HCT116 (cell line): ENCODE results near the gene CDH22. TPM values are rescaled to one million over a fixed set of nuclear protein-coding genes. Genes with fewer than 3 reads are reported as not detected.

Source experiments
- ATAC-seq: fragments of 200-7000 bp; cut with Tn5 transposase; 2 replicates; pipeline ENCODE4 v1.9.1; 2020; ENCODE audit warnings: mild to moderate bottlenecking, moderate library complexity
- BruUV-seq: library from RNA; stranded (reverse); fragments of 400-500 nt; replicated peaks from 2 replicates; lab custom pipeline; 2021; lab: Mats Ljungman, UMichigan
- CTCF ChIA-PET: fragments of 300-600 bp; sonication (Branson Sonifier 250); formaldehyde crosslinking; loops from one replicate; lab custom pipeline; 2021; ENCODE audit warnings: antibody characterized with exemption; lab: Charles Lee
- POLR2A ChIA-PET: fragments of 300-600, 350-600 bp; sonication (Branson Sonifier 250); formaldehyde crosslinking; loops from one replicate; lab custom pipeline; 2021; ENCODE audit warnings: antibody characterized with exemption; lab: Charles Lee
- RAD21 ChIA-PET, 2 experiments: fragments of 300-600 bp; sonication (Branson Sonifier 250); formaldehyde crosslinking; loops; one replicate each; lab custom pipeline; 2023; ENCODE audit warnings: low total read pairs in 2 of 2; ENCODE audit not compliant: uncharacterized antibody in 2 of 2, unreplicated experiment in 2 of 2, low non-redundant PET in 1 of 2; lab: Charles Lee
- DNase-seq: peaks from one replicate; pipeline ENCODE4 v3.0.0-alpha.2; 2010; ENCODE audit warnings: low read depth, low spot score
- H2AFZ ChIP-seq: fragments of 200-600 bp; shearing (Covaris generic), sonication (generic); 2 replicates; pipeline ENCODE4 v1.6.1; 2017; ENCODE audit warnings: low read depth, mixed run types, mixed read lengths, antibody characterized with exemption, low read length; ENCODE audit not compliant: poor library complexity, severe bottlenecking
- H3K27ac ChIP-seq: 2 replicates; pipeline ENCODE4 v1.5.1; 2012; ENCODE audit warnings: low read depth, low read length
- H3K27me3 ChIP-seq: fragments of 200-600 bp; sonication (generic); 2 replicates; pipeline ENCODE4 v1.6.1; 2016; ENCODE audit warnings: mixed run types, low read length, mixed read lengths; ENCODE audit not compliant: insufficient read depth
- H3K36me3 ChIP-seq, 2 experiments: fragments of 200-500 bp in 1 of 2; fragments of 200-600 bp in 1 of 2; sonication (Bioruptor generic) in 1 of 2; sonication (generic) in 1 of 2; 2 replicates each; pipeline versions ENCODE4 v1.5.1 to v1.6.1; 2014 to 2016; ENCODE audit warnings: low read length in 2 of 2, inconsistent platforms in 1 of 2, mixed read lengths in 1 of 2, mixed run types in 1 of 2; ENCODE audit not compliant: insufficient read depth in 2 of 2, control insufficient read depth in 1 of 2
- H3K4me1 ChIP-seq, 2 experiments: fragments of 200-600 bp in 1 of 2; sonication (generic) in 1 of 2; 2 replicates each; pipeline versions ENCODE4 v1.5.1 to v1.6.1; 2012 to 2017; ENCODE audit warnings: low read length in 2 of 2, inconsistent platforms in 1 of 2, mild to moderate bottlenecking in 1 of 2, mixed read lengths in 1 of 2, mixed run types in 1 of 2, moderate library complexity in 1 of 2; ENCODE audit not compliant: insufficient read depth in 2 of 2, control insufficient read depth in 1 of 2
- H3K4me2 ChIP-seq: fragments of 200-600 bp; sonication (generic); 2 replicates; pipeline ENCODE4 v1.6.1; 2017; ENCODE audit warnings: mixed run types, low read length, mixed read lengths
- H3K4me3 ChIP-seq, 2 experiments: fragments of 200-600 bp in 1 of 2; sonication (generic) in 1 of 2; replicated peaks in 1 of 2; 2 replicates each; pipeline ENCODE4 v1.5.1; 2011 to 2016; ENCODE audit warnings: low read length in 2 of 2, control low read depth in 1 of 2, low read depth in 1 of 2, mild to moderate bottlenecking in 1 of 2, mixed read lengths in 1 of 2, mixed run types in 1 of 2
- H3K79me2 ChIP-seq: fragments of 200-600 bp; sonication (generic); 2 replicates; pipeline ENCODE4 v1.6.1; 2017; ENCODE audit warnings: mild to moderate bottlenecking, mixed run types, low read length, moderate library complexity, mixed read lengths; ENCODE audit not compliant: insufficient read depth
- H3K9ac ChIP-seq: fragments of 200-600 bp; sonication (generic); 2 replicates; pipeline ENCODE4 v1.6.1; 2016; ENCODE audit warnings: low read length, mixed read lengths
- H3K9me2 ChIP-seq: fragments of 200-600 bp; sonication (generic), shearing (Covaris generic); 2 replicates; pipeline ENCODE4 v1.6.1; 2017; ENCODE audit warnings: mixed run types, mild to moderate bottlenecking, moderate library complexity; ENCODE audit not compliant: insufficient read depth
- H3K9me3 ChIP-seq, 2 experiments: fragments of 200-500 bp in 1 of 2; fragments of 200-600 bp in 1 of 2; sonication (Bioruptor generic) in 1 of 2; sonication (generic) in 1 of 2; 2 replicates each; pipeline ENCODE4 v1.6.1; 2014 to 2017; ENCODE audit warnings: low read length in 2 of 2, mixed read lengths in 2 of 2, inconsistent platforms in 1 of 2, low read depth in 1 of 2, mild to moderate bottlenecking in 1 of 2, mixed run types in 1 of 2, moderate library complexity in 1 of 2; ENCODE audit not compliant: control insufficient read depth in 1 of 2, insufficient read depth in 1 of 2
- H4K20me1 ChIP-seq: fragments of 200-600 bp; sonication (generic), shearing (Covaris generic); 2 replicates; pipeline ENCODE4 v1.6.1; 2017; ENCODE audit warnings: mixed run types, mild to moderate bottlenecking, moderate library complexity; ENCODE audit not compliant: insufficient read depth
- CBX3 ChIP-seq: IDR thresholded peaks from 2 replicates; pipeline ENCODE4 v1.6.1; 2012; ENCODE audit warnings: low read depth
- ELF1 ChIP-seq: IDR thresholded peaks from 2 replicates; pipeline ENCODE4 v1.6.1; 2012; ENCODE audit warnings: low read depth, borderline replicate concordance
- EZH2 ChIP-seq: fragments of 200-600 bp; sonication (generic); IDR thresholded peaks from 2 replicates; pipeline ENCODE4 v1.6.1; 2017; ENCODE audit warnings: antibody characterized with exemption, mixed run types
- FOSL1 ChIP-seq: IDR thresholded peaks from 2 replicates; pipeline ENCODE4 v1.6.1; 2012; ENCODE audit warnings: low read depth
- JUND ChIP-seq: IDR thresholded peaks from 2 replicates; pipeline ENCODE4 v1.6.1; 2012
- POLR2A ChIP-seq: IDR thresholded peaks from 2 replicates; pipeline ENCODE4 v1.7.0; 2011; ENCODE audit warnings: borderline replicate concordance; ENCODE audit not compliant: insufficient read depth, insufficient read length; ENCODE audit errors: extremely low read depth
- SIN3A ChIP-seq: IDR thresholded peaks from 2 replicates; pipeline ENCODE4 v1.6.1; 2012; ENCODE audit warnings: low read depth
- SP1 ChIP-seq: IDR thresholded peaks from 2 replicates; pipeline ENCODE4 v1.6.1; 2012; ENCODE audit warnings: low read depth
- YY1 ChIP-seq: IDR thresholded peaks from 2 replicates; pipeline ENCODE4 v1.6.1; 2011; ENCODE audit warnings: low read length, low read depth, moderate library complexity, mild to moderate bottlenecking; ENCODE audit not compliant: insufficient replicate concordance; ENCODE audit errors: extremely low read depth
- ZFX ChIP-seq: fragments of 450-650 bp; IDR thresholded peaks from 2 replicates; pipeline ENCODE4 v1.6.1; 2017
- intact Hi-C: fragments of 100-400 bp; cut with micrococcal nuclease; formaldehyde crosslinking; loops from 2 replicates; pipeline ENCODE4 v1.10.0; 2022
- total RNA-seq: library from RNA; stranded (reverse); gene quantifications from one replicate; pipeline ENCODE4 v1.2.1, GENCODE V29; 2021; ENCODE audit not compliant: unreplicated experiment
- TF ChIP-seq, protein P1 (sequence below): IDR thresholded peaks from 2 replicates; pipeline ENCODE4 v1.6.1; 2011; ENCODE audit warnings: mild to moderate bottlenecking, low read length, moderate library complexity; ENCODE audit not compliant: insufficient replicate concordance; ENCODE audit errors: extremely low read depth

CDH22 gene
- total RNA-seq, 1 experiment from 2014 or later: 1.8 TPM

GRCh38 chr20:46347841-46348803 is 39.8 kb upstream of the CDH22 start:
- ChIA-PET POLR2A (no interaction called here), RAD21 (interaction anchor here (0.8 to 1.2 kb wide), 7 partner anchors 41 to 325 kb away, joined by 3 to 7 read pairs (median 4); no protein-coding TSS in a partner anchor), CTCF (interaction anchor here (0.9 to 2.3 kb wide), 15 partner anchors 10 to 377 kb away, joined by 3 to 9 read pairs (median 4); partner anchors contain the start of gene CDH22)
- Histone ChIP-seq H3K4me3 (no peak overlapping the region), H3K4me2 (no peak overlapping the region), H3K4me1 (0 out of 4 replicates have a peak, but pooled peaks cover 0 to 3% of the 10 kb centered on the region in 2 experiments), H3K36me3 (peaks cover 0 to 9% of the 10 kb centered on the region in 2 experiments; a peak in 1 of 4 replicates), H3K9me2 (no peaks in the 10 kb centered on the region), H3K27ac (no peak overlapping the region), H3K9me3 (no peaks in the 10 kb centered on the region), H3K9ac (no peak overlapping the region), H3K27me3 (no peaks in the 10 kb centered on the region), H4K20me1 (no peaks in the 10 kb centered on the region), H2AFZ (no peak overlapping the region), H3K79me2 (no peaks in the 10 kb centered on the region)
- DNase-seq: no peak
- TF ChIP-seq YY1: no peak
- no peak for TF ChIP-seq EZH2
- TF ChIP-seq ELF1: no peak
- no peak for TF ChIP-seq POLR2A
- TF ChIP-seq SP1: no peak
- TF ChIP-seq, protein P1, sequence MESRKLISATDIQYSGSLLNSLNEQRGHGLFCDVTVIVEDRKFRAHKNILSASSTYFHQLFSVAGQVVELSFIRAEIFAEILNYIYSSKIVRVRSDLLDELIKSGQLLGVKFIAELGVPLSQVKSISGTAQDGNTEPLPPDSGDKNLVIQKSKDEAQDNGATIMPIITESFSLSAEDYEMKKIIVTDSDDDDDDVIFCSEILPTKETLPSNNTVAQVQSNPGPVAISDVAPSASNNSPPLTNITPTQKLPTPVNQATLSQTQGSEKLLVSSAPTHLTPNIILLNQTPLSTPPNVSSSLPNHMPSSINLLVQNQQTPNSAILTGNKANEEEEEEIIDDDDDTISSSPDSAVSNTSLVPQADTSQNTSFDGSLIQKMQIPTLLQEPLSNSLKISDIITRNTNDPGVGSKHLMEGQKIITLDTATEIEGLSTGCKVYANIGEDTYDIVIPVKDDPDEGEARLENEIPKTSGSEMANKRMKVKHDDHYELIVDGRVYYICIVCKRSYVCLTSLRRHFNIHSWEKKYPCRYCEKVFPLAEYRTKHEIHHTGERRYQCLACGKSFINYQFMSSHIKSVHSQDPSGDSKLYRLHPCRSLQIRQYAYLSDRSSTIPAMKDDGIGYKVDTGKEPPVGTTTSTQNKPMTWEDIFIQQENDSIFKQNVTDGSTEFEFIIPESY: no peak
- TF ChIP-seq SIN3A: no peak
- TF ChIP-seq FOSL1: no peak
- no peak for TF ChIP-seq CBX3
- TF ChIP-seq ZFX: no peak
- no peak for TF ChIP-seq JUND
- intact Hi-C loops: no loop called here
- ATAC-seq: peak; percentile 30
- BruUV-seq: no TSS peak
